Stimulated activated CD8-positive, alpha-beta memory T cell treated with anti-CD3 and anti-CD28 coated beads, Interleukin-15, amount 100 ng/mL, for 24 hours (primary cell): ENCODE measurements around the gene EEF2.
"Not testable (repeated sequence)": the region's sequence is repeated elsewhere in the genome, so short reads cannot be mapped to it uniquely, and the experiment has no call there.

Source experiments
- DNase-seq: peaks from one replicate; pipeline ENCODE4 v3.0.0-alpha.2; 2020; ENCODE audit warnings: low read depth

EEF2 gene

GRCh38 chr19:3944018-3944721 is 41.1 kb downstream of the EEF2 start:
- no peak for DNase-seq

GRCh38 chr19:3942790-3943409 is 42.4 kb downstream of the EEF2 start:
- DNase-seq: no peak

GRCh38 chr19:3938300-3938950 is 46.8 kb downstream of the EEF2 start:
- not testable (repeated sequence) for DNase-seq

DNA sequence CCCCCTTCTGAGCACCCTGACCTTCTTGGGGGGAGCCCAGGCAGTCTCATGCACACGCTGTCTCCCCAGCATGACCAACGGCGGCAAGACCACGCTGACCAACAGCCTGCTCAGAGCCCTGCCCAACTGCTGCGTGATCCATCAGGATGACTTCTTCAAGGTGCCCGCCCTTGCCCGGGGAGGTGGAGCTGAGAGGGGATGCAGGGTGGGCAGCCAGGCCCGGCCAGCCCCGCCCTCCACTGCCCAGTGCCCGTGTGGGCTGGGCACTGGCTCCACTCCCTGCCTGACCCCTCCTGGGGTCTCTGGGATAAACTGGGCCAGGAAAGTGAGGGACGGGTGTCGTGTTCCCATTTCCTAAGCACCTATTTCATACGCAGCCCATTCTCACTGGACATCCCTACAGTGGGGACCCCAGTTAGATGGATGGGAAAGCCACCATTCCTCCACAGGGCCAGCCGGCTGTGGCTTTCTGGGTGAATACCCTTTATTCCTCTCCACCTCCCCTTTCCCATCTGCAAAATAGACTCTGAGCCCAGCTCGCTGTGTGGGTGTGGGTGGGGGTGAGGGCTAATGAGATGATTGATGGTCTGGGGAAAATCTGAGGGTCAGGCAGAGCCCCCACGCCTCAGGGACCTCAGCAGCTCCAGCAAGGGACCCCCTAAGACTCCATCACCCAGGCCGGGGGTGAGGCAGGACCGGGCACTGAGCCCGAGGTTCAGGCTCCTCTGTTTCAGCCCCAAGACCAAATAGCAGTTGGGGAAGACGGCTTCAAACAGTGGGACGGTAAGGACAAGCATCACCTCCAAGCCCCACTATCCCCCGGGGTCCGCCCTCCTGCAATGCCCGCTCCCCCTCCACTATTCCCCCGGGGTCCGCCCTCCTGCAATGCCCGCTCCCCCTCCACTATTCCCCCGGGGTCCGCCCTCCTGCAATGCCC is 48.5 kb downstream of the EEF2 start:
- no peak for DNase-seq

- no peak for DNase-seq
Measured at GRCh38 chr19:3932931-3933810, 52.1 kb downstream of the EEF2 start, which contains the start of gene NMRK2. NMRK2 (plus strand) TSS chr19:3933069; CDS start chr19:3933672, 603 bp downstream.

DNA sequence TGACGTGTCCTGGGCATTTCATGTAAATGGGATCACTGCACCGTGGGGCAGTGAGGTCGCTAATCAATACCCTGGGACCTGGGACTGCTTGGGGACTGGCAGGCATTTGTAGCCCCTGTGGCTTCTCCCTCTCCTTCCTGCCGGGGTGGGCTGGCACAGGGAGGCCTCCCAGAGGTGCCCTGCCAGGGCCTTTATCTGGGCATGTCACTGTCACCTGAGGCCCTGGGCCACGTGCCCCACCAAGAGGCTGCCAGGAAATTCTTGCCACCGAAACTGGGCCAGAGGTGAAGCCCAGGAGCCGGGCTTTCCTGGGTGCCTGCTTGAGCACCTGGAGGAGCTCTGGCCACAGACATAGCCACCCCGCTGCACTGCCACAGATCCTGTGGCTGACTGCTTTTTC is 54.2 kb downstream of the EEF2 start:
- no peak for DNase-seq
